T-helper 1 cell (primary cell): Measurements from ENCODE around the gene CETP.
"Not testable (repeated sequence)": the region's sequence is repeated elsewhere in the genome, so short reads cannot be mapped to it uniquely, and the experiment has no call there.

Experiments
- DNase-seq, 5 donors: peaks; one replicate each; pipeline ENCODE4 v3.0.0-alpha.2; 2012 to 2020

The CETP gene

DNA sequence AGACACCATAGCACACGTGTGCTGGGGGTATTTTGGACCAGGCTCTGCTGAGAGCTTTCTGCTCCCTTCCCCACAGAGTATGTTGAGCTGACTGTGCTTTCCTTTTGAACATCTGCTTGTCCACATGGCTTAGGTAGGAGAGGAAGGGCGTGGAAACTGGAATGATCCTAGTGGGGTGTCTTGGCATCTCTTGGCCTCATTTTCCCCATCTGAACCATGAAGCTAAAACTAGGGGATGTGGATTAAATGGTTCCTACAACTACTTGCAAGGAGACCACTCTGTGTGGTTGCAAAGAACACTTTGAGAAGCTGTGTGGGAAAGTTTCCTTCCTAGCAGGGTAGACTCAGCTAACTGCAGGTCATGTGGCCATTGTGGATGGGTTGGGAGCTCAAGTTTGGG is 20.9 kb downstream of the CETP start:
- no peak for DNase-seq

DNA sequence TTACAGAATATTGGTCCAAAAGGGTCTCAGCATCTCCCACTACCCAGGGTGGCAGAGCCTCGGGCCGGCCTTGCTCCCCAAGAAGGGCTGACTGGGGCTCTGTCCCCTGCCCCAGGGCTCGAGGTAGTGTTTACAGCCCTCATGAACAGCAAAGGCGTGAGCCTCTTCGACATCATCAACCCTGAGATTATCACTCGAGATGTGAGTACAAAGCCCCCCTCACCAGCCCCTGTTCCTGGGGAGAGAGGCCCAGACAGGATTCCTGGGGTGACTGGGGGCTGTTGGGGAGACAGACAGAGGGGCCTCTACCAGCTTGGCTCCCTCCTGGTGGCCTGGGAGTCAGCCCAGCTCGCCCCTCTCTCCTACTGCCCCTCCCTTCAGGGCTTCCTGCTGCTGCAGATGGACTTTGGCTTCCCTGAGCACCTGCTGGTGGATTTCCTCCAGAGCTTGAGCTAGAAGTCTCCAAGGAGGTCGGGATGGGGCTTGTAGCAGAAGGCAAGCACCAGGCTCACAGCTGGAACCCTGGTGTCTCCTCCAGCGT is 21.5 kb downstream of the CETP start:
- no peak for DNase-seq

DNA sequence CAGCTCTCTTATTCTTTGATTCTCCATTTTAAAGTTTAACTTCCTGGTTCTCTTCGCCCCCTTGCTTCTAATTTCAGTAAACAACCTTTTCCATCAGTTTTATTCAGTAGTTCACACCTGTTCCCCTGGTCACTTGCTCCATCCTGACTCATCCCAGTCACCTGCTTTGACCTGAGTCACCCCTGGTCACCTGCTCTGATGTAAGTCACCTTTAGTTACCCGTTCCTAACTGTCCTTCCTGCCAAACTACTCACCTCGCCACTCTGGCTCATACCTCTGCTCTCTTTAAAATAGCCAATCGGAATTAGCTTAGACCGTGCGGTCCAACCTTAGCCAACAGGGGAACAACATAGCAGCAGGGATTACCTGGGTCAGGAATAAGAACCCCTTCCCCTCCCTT is 22.9 kb downstream of the CETP start:
- no peak for DNase-seq

DNA sequence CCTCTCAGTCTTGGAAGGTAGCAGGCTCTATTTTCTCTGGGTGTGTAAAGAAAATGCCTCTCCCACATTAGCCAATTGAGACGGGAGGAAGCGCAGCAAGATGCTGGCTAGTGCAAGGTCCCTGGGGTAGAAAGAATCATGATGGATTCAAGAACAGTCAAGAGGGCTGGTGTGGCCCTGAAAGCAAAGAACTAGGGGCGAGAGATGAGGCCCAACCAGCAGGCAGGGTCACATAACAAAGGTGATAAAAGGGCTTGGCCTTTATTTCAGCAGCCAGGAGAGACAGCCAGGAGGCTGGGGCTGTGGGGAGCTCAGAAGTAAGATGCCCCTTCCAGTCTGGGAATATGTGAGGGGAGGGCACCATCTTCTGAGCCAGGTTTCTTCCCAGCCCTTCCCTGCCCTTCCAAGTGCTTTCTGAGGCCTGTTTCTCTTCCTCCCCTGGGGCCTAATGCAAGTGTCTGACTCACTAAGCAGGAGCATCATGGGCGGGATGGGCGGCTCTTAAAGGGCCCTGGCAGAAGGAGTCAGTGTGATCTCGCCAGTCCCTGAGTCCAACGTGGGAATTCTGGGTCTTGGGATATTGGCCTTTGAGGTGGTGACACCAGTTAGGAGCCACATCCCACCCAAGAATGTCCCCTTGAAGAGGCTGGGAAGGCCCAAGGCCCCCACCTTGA is 23.7 kb downstream of the CETP start:
- DNase-seq: no peak

- DNase-seq: no peak
Observed at GRCh38 chr16:56985962-56986360, 24.2 kb downstream of the CETP start.

DNA sequence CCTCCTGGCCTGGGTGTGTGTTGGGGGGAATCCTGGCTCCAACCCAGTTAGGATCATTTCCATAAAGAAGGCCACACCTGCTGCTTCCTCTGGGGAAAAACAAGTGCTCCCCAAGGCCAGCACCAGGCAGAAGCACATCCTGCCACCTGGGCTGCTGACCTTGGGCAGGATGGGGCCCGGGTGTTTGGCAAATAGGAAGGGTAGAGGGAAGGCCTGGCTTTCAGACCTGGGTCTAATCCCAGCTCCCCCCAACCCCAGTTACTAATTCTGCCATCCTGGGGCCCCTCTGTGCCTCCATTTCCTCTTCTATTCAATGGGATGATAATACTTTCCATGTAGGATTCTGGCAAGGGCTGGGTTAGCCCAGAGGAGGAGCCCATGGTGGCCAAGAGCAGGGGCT is 24.6 kb downstream of the CETP start:
- no peak for DNase-seq

DNA sequence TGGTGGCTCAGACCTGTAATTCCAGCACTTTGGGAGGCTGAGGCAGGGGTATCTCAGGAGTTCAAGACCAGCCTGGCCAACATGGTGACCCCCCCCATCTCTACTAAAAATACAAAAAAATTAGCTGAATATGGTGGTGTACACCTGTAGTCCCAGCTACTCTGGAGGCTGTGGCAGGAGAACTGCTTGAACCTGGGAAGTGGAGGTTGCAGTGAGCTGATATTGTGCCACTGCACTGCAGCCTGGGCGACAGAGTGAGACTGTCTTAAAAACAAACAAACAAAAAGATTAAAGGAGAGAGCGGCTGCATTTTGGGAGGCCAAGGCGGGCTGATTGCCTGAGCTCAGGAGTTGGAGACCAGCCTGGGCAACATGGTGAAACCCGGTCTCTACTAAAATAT is 25.2 kb downstream of the CETP start:
- not testable (repeated sequence) for DNase-seq

DNA sequence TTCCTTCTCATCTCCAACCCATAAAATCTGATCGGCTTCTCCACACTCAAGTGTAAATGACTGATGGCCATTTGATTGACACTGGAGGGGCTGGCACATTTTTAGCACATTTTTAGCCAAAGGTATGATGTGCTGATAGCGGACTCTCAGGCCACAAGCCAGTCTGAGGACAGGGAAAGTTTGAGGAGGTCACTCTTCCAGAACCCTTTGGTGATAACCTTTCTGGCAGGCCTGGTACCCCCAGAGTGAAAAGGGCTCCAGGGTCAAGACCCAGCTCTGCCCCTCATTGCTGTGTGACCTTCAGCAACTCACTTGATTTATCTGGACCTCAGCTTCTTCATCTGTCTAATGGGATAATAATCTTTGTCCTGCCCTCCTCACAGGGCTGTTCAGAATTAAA is 25.9 kb downstream of the CETP start:
- DNase-seq: no peak

- no peak for DNase-seq
Observed at GRCh38 chr16:56988161-56988947, 26.6 kb downstream of the CETP start.

DNA sequence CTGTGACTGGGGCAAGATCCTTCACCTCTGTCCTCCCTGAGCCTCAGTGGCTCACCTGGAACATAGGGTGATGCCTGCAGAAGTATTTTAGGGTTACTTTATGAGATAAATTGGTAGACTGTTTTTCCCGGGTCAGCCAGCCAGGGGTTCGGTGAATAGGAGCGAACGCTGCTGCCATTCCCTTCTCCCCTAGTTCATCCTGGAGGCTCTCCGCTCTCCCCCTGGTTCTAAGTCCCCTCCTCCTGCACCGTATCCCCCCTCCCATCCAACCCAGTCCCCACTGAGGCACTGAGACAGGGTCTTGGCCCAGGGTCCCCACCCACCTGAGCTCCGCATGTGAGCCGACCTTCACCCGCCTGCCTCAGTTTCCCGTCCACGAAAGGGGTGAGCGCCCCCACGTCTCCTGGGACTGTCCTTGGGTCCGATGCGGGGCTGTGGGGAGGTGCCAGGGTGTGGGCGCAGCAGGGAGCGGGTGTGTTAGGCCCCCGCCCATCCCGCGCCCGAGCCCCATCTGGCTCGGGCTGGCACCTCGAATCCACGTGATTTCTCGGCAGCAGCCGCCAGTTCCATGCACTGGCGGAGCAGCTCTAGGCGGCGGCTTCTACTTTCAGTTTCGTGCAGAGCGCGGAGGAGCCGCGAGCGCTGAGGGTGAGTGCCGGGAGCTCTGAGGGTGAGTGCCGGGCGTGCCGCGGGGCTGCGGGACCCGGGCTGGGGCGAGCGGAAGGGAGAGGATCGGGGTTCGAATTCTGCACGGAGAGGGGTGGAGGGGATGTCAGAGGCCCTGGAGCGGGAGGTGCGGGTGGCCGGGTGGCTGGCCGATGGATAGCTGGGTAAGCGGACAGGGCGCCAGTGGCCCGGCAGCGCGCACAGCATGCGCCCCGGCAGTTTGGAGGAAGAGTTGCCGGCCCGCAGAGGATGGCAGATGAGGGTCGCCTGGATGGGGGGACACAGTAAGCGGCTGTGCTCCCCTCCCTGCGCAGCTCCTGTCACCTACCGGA is 27.5 kb downstream of the CETP start, which contains the start of gene NLRC5:
Gene NLRC5, plus strand, starts transcription at position 610 of the 998 bp plus-strand sequence. CDS start 31,156 bp downstream, outside the sequence.
- DNase-seq: peak; percentile 79 to 96 (median 86)

DNA sequence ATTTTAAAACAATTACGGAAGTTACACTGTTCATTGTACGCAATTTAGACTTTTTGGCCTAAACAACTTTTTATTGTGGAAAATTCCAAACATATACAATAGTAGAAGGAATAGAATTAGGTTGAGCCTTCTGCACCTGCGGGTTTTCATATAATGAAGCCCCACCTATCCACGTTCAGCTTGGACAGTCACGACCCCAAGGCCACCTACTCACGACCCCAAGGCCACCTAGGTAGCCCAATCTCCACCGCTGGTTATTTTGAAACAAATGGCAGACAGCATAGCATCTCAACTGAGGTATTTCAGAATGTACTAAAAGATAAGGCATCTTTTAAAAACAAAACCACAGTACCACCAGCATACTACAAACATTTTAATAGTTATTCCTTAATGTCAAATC is 28.2 kb downstream of the CETP start:
- no peak for DNase-seq

DNA sequence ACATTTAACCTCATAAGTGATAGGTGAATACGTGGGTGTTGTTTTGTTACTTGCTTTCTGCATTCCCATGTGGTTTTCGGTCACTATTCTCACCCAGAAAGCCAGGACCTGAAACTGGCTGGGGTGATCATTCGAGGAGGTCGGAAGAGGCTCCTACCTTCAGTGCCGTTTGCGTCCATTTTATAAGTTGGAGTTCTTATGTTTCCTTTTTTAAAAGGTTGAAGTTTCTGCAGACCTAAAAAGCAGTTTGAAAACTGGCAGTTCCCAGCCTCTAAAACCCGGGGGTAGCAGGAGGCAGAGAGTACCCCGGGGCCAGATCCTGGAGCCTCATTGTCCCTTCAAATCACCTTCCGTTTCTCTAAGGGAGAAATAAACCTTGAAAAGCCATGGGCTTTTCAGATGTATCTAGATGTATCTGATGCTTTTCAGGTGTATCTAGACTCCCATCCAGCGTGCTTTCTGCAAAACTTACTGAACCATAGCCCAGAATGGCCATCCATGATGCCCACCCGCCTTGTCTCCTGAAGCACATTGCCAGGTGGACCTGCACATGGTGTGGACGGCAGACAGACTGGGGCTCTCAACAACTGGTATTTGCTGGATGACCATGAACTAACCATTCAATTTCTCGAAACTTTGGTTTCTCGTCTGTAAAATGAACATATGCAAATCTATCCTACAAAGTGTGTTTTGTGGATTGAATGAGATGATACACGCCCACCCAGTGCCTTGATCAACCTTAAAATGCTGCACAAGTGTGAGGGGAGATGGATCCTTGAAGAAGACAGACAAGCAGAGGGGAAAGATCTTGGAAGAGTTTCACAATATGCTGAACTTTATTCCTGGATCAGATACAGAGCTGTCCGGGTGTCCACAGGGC is 28.9 kb downstream of the CETP start:
- peak in 1 of 5 donors; percentile 50 for DNase-seq

DNA sequence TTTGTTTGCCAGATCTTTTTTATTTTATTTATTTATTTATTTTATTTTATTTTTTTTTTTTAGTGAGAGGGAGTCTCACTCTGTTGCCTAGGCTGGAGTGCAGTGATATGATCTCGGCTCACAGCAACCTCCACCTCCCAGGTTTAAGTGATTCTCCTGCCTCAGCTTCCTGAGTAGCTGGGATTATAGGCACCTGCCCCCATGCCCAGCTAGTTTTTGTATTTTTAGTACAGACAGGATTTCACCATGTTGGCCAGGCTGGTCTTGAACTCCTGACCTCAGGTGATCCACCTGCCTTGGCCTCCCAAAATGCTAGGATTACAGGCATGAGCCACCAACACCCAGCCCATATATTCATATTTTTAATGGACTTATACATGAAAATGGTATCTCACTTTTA is 30.7 kb downstream of the CETP start:
- DNase-seq: not testable (repeated sequence)

GRCh38 chr16:56993204-56993603 is 31.5 kb downstream of the CETP start:
- no peak for DNase-seq

- DNase-seq: no peak
Observed at GRCh38 chr16:56994311-56994710, 32.6 kb downstream of the CETP start.

DNA sequence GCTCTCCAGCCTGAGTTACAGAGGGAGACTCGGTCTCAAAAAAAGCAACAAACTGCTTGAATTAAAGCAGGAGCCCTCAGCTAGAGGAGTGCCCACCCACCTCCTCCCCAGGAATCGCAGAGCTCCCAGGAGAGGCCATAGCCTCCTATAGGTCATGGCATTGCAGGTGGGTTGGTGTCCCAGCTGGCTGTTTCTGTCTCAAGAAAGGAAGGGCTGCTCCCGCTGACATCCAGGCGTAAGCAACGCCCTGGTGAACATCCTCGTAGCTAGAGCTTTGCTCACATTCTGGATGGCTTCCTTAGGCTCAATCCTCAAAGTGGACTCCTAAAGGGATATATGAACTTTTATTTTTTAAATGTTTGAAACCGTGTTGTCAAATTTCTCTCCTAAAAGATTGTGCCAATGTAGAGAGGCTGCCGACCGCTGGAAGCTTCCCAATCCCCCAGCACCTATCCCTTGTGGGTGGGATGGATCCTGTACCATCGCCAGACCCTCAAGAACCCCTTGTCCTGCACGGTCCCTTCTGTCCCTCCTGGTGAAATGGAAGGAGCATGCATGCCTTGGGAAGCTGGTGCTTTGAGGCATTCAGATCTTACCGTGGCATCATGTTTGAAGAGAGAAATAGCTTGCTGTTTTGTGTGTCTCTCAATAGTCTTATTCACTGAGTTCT is 33.5 kb downstream of the CETP start:
- no peak for DNase-seq

- DNase-seq: no peak
Observed at GRCh38 chr16:56997264-56997663, 35.5 kb downstream of the CETP start.

DNA sequence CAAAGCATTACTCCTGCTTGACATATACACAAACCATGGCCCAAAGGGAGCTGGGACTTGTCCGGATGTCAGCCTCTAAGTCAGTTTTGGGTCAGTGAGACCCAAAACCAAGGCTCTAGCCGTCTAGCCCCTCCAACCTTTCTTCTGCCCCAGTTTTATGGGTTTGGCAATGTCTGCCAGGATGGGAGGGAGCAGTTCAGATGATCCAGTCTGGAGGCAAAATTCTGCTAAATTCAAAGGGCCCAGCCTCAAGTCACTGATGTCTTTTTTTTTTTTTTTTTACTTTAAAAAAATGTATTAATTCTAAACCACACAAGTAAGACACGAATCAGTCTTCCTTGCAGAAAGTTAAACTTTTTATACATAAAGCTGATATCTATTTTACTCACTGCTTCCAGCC is 36.2 kb downstream of the CETP start:
- no peak for DNase-seq

DNA sequence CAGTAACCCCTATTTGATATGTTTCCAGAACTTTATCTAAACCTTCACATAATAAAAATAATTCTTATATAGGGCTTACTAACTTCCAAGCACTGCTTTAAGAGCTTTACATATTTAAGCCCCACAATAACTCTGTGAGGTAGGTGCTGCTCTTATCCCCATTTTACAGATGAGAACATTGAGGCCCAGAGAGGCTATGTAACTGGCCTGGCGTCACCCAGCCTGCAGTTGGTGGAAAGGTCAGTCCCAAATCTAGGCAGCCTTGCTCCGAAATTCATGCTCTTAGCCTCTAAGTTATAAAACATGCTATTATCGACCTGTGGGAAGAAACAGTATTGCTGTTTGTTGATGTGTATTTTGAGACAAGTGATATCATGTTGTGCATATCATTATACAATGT is 36.6 kb downstream of the CETP start:
- DNase-seq: no peak

GRCh38 chr16:56998861-56999260 is 37.1 kb downstream of the CETP start:
- no peak for DNase-seq
